ENCODE results near the gene RIOK2. TPM values are rescaled to one million over a fixed set of nuclear protein-coding genes. Genes with fewer than 3 reads are reported as not detected.
"Not testable (repeated sequence)": the region's sequence is repeated elsewhere in the genome, so short reads cannot be mapped to it uniquely, and the experiment has no call there.

The RIOK2 gene
- total RNA-seq, 1 donor from 2014 or later = 17.6 TPM

- H3K36me3 ChIP-seq (ENCODE audit: control insufficient read depth, insufficient read depth, low read length) = no peaks in the 10 kb centered on the region
- FAIRE-seq (no peak), DNase-seq (ENCODE audit: low read depth) (no peak)
- no peak overlapping the region for H3K4me3 ChIP-seq (ENCODE audit: low read depth, low read length)
- H3K27me3 ChIP-seq (ENCODE audit: control insufficient read depth, insufficient read depth, low read length) = no peaks in the 10 kb centered on the region
- no peak for TF ChIP-seq CTCF (IDR thresholded peaks at IDR 0.05; ENCODE audit: insufficient read depth, low read length, severe bottlenecking)
Observed at GRCh38 chr5:97193355-97193688, 10.3 kb upstream of the RIOK2 start.

GRCh38 chr5:97192580-97193354 is 9.7 kb upstream of the RIOK2 start:
- DNase-seq (ENCODE audit: low read depth) = peak; percentile 54
- H3K36me3 ChIP-seq (ENCODE audit: control insufficient read depth, insufficient read depth, low read length) = no peaks in the 10 kb centered on the region
- H3K4me3 ChIP-seq (ENCODE audit: low read depth, low read length) = no peak overlapping the region

DNA sequence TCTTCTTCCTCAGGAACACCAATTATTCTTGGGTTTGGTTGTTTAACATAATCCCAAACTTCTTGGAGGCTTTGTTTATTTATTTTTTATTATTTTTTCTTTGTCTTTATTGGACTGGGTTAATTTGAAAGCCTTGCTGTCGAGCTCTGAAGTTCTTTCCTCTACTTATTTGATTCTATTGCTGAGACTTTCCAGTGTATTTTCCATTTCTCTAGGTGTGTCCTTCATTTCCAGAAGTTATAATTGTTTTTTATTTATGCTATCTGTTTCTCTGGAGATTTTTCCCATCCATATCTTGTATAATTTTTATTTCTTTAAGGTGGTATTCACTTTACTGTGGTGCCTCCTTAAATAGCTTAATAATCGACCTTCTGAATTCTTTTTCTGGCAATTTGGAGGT is 8.8 kb upstream of the RIOK2 start:
- Histone ChIP-seq H3K36me3 (ENCODE audit: control insufficient read depth, insufficient read depth, low read length) (no peaks in the 10 kb centered on the region), H3K4me3 (ENCODE audit: low read depth, low read length) (no peak overlapping the region), H3K27me3 (ENCODE audit: control insufficient read depth, insufficient read depth, low read length) (no peaks in the 10 kb centered on the region)
- DNase-seq (ENCODE audit: low read depth) (no peak), FAIRE-seq (no peak)
- TF ChIP-seq CTCF (IDR thresholded peaks at IDR 0.05; ENCODE audit: insufficient read depth, low read length, severe bottlenecking) = no peak

More at GRCh38 chr5:97192580-97193354, 9.7 kb upstream of the RIOK2 start:
- H3K27me3 ChIP-seq (ENCODE audit: control insufficient read depth, insufficient read depth, low read length) = no peaks in the 10 kb centered on the region
- no peak for FAIRE-seq
- no peak for TF ChIP-seq CTCF (IDR thresholded peaks at IDR 0.05; ENCODE audit: insufficient read depth, low read length, severe bottlenecking)

GRCh38 chr5:97189523-97189922 is 6.5 kb upstream of the RIOK2 start:
- H3K4me3 ChIP-seq (ENCODE audit: low read depth, low read length); H3K27me3 ChIP-seq (ENCODE audit: control insufficient read depth, insufficient read depth, low read length); DNase-seq (ENCODE audit: low read depth); FAIRE-seq; H3K36me3 ChIP-seq (ENCODE audit: control insufficient read depth, insufficient read depth, low read length): not testable (repeated sequence)

DNA sequence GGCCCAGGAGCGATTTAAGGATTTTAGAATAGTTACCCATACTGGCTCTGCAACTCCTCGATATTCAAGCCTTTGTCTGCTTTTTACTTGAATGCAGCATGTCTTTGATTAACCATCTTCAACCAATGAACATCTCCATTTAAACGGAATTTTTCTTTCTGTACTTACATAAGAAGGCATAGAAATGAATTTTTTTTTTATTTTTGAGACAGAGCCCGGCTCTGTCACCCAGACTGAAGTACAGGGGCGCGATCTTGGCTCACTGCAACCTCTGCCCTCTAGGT is 825 bp upstream of the RIOK2 start:
- no peaks in the 10 kb centered on the region for H3K27me3 ChIP-seq (ENCODE audit: control insufficient read depth, insufficient read depth, low read length)
- FAIRE-seq (no peak), DNase-seq (ENCODE audit: low read depth) (no peak)
- TF ChIP-seq CTCF (IDR thresholded peaks at IDR 0.05; ENCODE audit: insufficient read depth, low read length, severe bottlenecking) = no peak
- no peaks in the 10 kb centered on the region for H3K36me3 ChIP-seq (ENCODE audit: control insufficient read depth, insufficient read depth, low read length)
- H3K4me3 ChIP-seq (ENCODE audit: low read depth, low read length) = peak overlapping the region; percentile 74

DNA sequence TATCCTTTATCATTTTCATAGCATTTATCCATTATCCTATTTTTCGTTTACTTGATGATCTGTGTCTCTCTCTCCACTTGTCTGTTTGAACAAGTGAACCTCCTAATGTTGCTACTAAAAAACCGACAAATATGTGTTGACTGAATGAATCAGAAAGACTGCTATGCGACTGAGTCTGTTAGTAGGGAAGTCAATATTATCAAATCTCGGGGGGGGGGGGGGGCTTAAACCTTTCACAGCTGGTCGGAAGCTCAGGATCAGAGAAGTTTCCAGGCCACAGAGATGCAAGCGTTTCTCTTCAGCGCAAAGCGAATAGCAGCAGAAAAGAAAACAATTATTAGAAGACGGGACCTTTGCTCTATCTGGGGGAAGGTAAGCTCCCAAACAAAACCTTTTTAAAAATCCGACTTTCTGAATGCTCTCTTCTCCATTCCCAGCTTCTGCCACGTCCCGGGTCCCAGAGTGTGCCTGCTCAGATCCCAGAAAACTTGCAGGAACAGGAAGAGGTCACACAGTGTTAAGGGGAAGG is 412 bp downstream of the RIOK2 start:
- H3K27me3 ChIP-seq (ENCODE audit: control insufficient read depth, insufficient read depth, low read length) = no peaks in the 10 kb centered on the region
- peaks cover 7% of the 10 kb centered on the region for H3K36me3 ChIP-seq (ENCODE audit: control insufficient read depth, insufficient read depth, low read length)
- FAIRE-seq (no peak), DNase-seq (ENCODE audit: low read depth) (peak; percentile 48)
- H3K4me3 ChIP-seq (ENCODE audit: low read depth, low read length) = peak overlapping the region; percentile 74
- TF ChIP-seq CTCF (IDR thresholded peaks at IDR 0.05; ENCODE audit: insufficient read depth, low read length, severe bottlenecking) = no peak

Measured in bronchial epithelial cell (primary cell).